Measurements from ENCODE around the gene PPP2R5D.
"Not testable (repeated sequence)": the region's sequence is repeated elsewhere in the genome, so short reads cannot be mapped to it uniquely, and the experiment has no call there.

The PPP2R5D gene

GRCh38 chr6:42939810-42940167, 44.6 kb upstream of the PPP2R5D start:
- Histone ChIP-seq H3K27me3 (ENCODE audit: insufficient read depth, low read length) (no peaks in the 10 kb centered on the region), H3K4me1 (ENCODE audit: insufficient read depth, low read length, severe bottlenecking) (no peaks in the 10 kb centered on the region), H3K27ac (ENCODE audit: low read depth, low read length, poor library complexity, severe bottlenecking) (no peak overlapping the region), H2AFZ (ENCODE audit: low read length) (no peak overlapping the region), H3K9ac (ENCODE audit: low read length) (no peak overlapping the region), H3K4me2 (ENCODE audit: low read length) (no peak overlapping the region), H3K9me3 (ENCODE audit: low read length) (no peaks in the 10 kb centered on the region), H4K20me1 (ENCODE audit: insufficient read depth, low read length) (no peaks in the 10 kb centered on the region), H3K9me2 (ENCODE audit: low read depth, low read length) (no peaks in the 10 kb centered on the region), H3K36me3 (ENCODE audit: insufficient read depth, low read length) (peaks cover 72% of the 10 kb centered on the region), H3K79me2 (ENCODE audit: insufficient read depth, low read length) (no peaks in the 10 kb centered on the region), H3K4me3 (ENCODE audit: low read depth, low read length, poor library complexity, severe bottlenecking) (no peak overlapping the region), H3F3A (ENCODE audit: insufficient read depth, low read length) (no peaks in the 10 kb centered on the region)
- TF ChIP-seq EZH2 (IDR thresholded peaks at IDR 0.05; ENCODE audit: borderline replicate concordance, low read length) = no peak
- TF ChIP-seq CTCF (IDR thresholded peaks at IDR 0.05; ENCODE audit: low read length) = no peak

DNA sequence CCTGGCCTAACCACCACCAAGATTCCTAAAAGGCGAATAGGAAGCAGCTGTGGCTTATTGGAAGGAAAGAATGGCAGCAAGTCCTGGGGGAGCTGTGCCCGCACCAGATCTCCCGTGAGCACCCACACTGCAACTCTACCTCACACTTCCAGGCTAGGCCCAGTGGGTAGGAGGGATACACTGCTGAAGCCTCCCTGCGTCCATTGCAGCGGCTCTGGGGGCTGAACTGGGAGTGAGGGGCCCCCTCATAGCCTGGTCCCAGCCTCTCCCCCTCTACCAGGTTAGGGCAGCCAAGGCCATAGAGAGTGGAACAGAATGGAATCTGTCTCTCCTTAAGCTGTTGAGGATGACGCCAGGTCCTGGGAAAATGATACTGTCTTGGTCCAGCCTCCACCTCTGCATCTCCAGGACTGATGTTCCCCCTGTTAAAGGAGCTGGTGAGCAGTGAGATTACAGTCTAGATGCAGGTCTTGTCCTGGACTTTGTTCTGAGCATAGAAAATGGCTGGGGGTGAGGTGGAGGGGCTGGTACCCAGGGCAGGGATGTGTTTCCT, 43.8 kb upstream of the PPP2R5D start:
- Histone ChIP-seq H3K79me2 (ENCODE audit: insufficient read depth, low read length) (no peaks in the 10 kb centered on the region), H3K4me2 (ENCODE audit: low read length) (no peak overlapping the region), H3K4me3 (ENCODE audit: low read depth, low read length, poor library complexity, severe bottlenecking) (no peak overlapping the region), H3K9me2 (ENCODE audit: low read depth, low read length) (no peaks in the 10 kb centered on the region), H3K36me3 (ENCODE audit: insufficient read depth, low read length) (peaks cover 65% of the 10 kb centered on the region), H3K9me3 (ENCODE audit: low read length) (no peaks in the 10 kb centered on the region), H3K27ac (ENCODE audit: low read depth, low read length, poor library complexity, severe bottlenecking) (no peak overlapping the region), H3F3A (ENCODE audit: insufficient read depth, low read length) (no peaks in the 10 kb centered on the region), H3K4me1 (ENCODE audit: insufficient read depth, low read length, severe bottlenecking) (no peaks in the 10 kb centered on the region), H2AFZ (ENCODE audit: low read length) (no peak overlapping the region), H3K9ac (ENCODE audit: low read length) (no peak overlapping the region), H3K27me3 (ENCODE audit: insufficient read depth, low read length) (no peaks in the 10 kb centered on the region), H4K20me1 (ENCODE audit: insufficient read depth, low read length) (no peaks in the 10 kb centered on the region)
- TF ChIP-seq EZH2 (IDR thresholded peaks at IDR 0.05; ENCODE audit: borderline replicate concordance, low read length) (no peak), CTCF (IDR thresholded peaks at IDR 0.05; ENCODE audit: low read length) (no peak)

- H2AFZ ChIP-seq (ENCODE audit: low read length); H3K9ac ChIP-seq (ENCODE audit: low read length); H3K9me3 ChIP-seq (ENCODE audit: low read length); H4K20me1 ChIP-seq (ENCODE audit: insufficient read depth, low read length); H3K9me2 ChIP-seq (ENCODE audit: low read depth, low read length); H3K4me3 ChIP-seq (ENCODE audit: low read depth, low read length, poor library complexity, severe bottlenecking); H3K4me1 ChIP-seq (ENCODE audit: insufficient read depth, low read length, severe bottlenecking); H3K27me3 ChIP-seq (ENCODE audit: insufficient read depth, low read length); H3K27ac ChIP-seq (ENCODE audit: low read depth, low read length, poor library complexity, severe bottlenecking); H3K79me2 ChIP-seq (ENCODE audit: insufficient read depth, low read length); H3F3A ChIP-seq (ENCODE audit: insufficient read depth, low read length); H3K4me2 ChIP-seq (ENCODE audit: low read length): not testable (repeated sequence)
- H3K36me3 ChIP-seq (ENCODE audit: insufficient read depth, low read length) = peaks cover 57% of the 10 kb centered on the region
These were observed 43.0 kb upstream of the PPP2R5D start for GRCh38 chr6:42941356-42941755.

DNA sequence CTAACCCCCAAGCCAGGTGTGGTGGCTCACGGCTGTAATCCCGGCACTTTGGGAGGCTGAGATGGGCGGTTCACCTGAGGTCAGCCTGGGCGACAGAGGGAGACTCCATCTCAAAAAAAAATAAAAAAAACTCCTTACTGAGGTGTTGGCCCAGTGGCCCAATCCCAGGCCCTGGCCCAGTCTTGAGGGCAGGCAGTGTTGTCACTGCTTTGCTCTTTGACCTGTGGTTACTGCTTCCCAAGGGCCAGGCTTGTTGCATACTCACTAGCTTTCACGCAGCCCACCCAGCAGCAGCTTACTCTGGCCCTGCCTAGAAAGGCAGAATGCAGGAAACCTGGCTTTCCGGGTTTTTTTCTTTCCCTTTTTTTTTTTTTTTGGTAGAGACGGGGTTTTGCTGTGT, 41.9 kb upstream of the PPP2R5D start:
- no peak overlapping the region for H2AFZ ChIP-seq (ENCODE audit: low read length)
- no peaks in the 10 kb centered on the region for H3F3A ChIP-seq (ENCODE audit: insufficient read depth, low read length)
- no peaks in the 10 kb centered on the region for H3K79me2 ChIP-seq (ENCODE audit: insufficient read depth, low read length)
- no peaks in the 10 kb centered on the region for H3K27me3 ChIP-seq (ENCODE audit: insufficient read depth, low read length)
- no peaks in the 10 kb centered on the region for H3K4me1 ChIP-seq (ENCODE audit: insufficient read depth, low read length, severe bottlenecking)
- no peak overlapping the region for H3K4me3 ChIP-seq (ENCODE audit: low read depth, low read length, poor library complexity, severe bottlenecking)
- H4K20me1 ChIP-seq (ENCODE audit: insufficient read depth, low read length) = no peaks in the 10 kb centered on the region
- H3K9me3 ChIP-seq (ENCODE audit: low read length) = no peaks in the 10 kb centered on the region
- no peak overlapping the region for H3K27ac ChIP-seq (ENCODE audit: low read depth, low read length, poor library complexity, severe bottlenecking)
- peaks cover 46% of the 10 kb centered on the region for H3K36me3 ChIP-seq (ENCODE audit: insufficient read depth, low read length)
- TF ChIP-seq EZH2 (IDR thresholded peaks at IDR 0.05; ENCODE audit: borderline replicate concordance, low read length) = no peak
- TF ChIP-seq CTCF (IDR thresholded peaks at IDR 0.05; ENCODE audit: low read length) = no peak
- no peak overlapping the region for H3K9ac ChIP-seq (ENCODE audit: low read length)
- no peak overlapping the region for H3K4me2 ChIP-seq (ENCODE audit: low read length)
- H3K9me2 ChIP-seq (ENCODE audit: low read depth, low read length) = no peaks in the 10 kb centered on the region

Data from OCI-LY1 (cell line).